MM.1S (cell line): ENCODE data around the gene APOBEC4.

Experiments used
- EZH2 ChIP-seq: fragments of 300-600 bp; sonication (generic); optimal IDR thresholded peaks from 2 replicates; pipeline ENCODE3; 2017; ENCODE audit warnings: low read depth, mild to moderate bottlenecking, antibody characterized with exemption, low read length, mixed read lengths
- EZH2phosphoT487 ChIP-seq: fragments of 300-600 bp; sonication (generic); IDR thresholded peaks from 2 replicates; pipeline ENCODE4 v1.6.1; 2018; ENCODE audit warnings: antibody characterized with exemption, low read length
- TF ChIP-seq, protein P1 (sequence below): fragments of 300-600 bp; sonication (generic); IDR thresholded peaks from 2 replicates; pipeline ENCODE4 v1.5.1; 2016; ENCODE audit warnings: antibody characterized with exemption, low read length, mixed read lengths

DNA sequence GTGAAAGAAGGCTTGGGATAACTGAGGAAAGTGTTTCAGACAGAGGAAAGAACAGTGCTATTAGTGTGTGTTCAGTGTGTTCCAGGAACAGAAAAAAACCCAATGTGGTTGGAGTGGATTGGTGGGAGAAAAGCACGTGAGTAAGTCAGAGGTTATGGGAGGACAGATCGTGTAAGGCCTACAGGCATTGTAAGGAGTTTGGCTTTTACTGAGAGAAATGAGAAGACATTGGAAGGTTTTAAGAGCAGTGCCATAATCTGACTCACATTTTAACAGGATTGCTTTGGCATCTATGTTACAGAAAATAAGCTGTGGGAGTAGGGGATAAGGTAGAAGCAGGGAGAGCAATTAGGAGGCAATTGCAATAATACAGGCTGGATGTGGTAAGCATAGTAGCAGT lies 22.4 kb downstream of the APOBEC4 start:
- TF ChIP-seq, protein P1, sequence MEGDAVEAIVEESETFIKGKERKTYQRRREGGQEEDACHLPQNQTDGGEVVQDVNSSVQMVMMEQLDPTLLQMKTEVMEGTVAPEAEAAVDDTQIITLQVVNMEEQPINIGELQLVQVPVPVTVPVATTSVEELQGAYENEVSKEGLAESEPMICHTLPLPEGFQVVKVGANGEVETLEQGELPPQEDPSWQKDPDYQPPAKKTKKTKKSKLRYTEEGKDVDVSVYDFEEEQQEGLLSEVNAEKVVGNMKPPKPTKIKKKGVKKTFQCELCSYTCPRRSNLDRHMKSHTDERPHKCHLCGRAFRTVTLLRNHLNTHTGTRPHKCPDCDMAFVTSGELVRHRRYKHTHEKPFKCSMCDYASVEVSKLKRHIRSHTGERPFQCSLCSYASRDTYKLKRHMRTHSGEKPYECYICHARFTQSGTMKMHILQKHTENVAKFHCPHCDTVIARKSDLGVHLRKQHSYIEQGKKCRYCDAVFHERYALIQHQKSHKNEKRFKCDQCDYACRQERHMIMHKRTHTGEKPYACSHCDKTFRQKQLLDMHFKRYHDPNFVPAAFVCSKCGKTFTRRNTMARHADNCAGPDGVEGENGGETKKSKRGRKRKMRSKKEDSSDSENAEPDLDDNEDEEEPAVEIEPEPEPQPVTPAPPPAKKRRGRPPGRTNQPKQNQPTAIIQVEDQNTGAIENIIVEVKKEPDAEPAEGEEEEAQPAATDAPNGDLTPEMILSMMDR = no peak
- TF ChIP-seq EZH2 (no peak), EZH2phosphoT487 (no peak)
